Right hindlimb (tissue), 1 donor: ENCODE results near the gene OVAAL.
"Not testable (repeated sequence)": the region's sequence is repeated elsewhere in the genome, so short reads cannot be mapped to it uniquely, and the experiment has no call there.

Experiments used
- DNase-seq: peaks from one replicate; pipeline ENCODE4 v3.0.0-alpha.2; 2018

Gene OVAAL

DNA sequence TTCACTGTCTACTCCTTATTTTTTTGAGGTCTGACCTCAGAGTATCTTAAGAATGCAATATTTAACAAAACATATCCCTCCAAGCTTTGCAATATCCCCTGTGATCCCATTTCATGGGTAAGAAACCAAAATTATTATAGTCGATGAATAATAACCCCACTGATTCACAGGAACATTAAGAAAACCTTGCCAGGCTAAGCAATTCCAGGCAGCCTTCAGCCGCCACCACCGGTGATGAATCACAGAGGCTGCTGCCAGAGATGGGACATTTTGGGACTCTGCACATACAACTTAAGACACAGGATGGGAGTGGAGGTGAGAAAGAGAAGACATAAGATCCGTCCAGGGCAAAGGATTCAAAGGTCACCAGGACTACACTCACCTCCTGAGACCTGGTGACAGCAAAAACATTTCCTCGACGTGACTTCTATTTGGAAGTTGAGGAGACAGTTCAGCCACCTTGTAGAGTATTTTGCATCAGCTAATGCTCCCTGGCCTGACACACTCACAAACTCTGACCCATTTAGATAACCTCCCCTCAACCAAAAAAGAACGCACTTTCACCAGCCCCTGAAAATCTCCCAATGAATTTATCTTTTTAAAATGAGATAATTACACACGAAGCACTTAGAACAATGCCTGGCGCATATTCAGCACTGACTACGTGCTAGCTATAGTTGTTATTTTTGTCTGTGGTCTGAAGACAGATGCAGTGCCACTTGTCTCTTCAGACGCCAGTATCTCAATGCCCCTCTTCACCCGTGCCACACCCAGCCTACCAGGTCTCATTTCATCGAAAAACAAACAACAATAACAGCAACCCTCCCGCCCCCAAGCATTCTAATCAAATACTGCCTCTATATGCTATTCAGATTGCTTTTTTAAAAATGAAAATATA lies 17.8 kb upstream of the OVAAL start:
- no peak for DNase-seq

DNA sequence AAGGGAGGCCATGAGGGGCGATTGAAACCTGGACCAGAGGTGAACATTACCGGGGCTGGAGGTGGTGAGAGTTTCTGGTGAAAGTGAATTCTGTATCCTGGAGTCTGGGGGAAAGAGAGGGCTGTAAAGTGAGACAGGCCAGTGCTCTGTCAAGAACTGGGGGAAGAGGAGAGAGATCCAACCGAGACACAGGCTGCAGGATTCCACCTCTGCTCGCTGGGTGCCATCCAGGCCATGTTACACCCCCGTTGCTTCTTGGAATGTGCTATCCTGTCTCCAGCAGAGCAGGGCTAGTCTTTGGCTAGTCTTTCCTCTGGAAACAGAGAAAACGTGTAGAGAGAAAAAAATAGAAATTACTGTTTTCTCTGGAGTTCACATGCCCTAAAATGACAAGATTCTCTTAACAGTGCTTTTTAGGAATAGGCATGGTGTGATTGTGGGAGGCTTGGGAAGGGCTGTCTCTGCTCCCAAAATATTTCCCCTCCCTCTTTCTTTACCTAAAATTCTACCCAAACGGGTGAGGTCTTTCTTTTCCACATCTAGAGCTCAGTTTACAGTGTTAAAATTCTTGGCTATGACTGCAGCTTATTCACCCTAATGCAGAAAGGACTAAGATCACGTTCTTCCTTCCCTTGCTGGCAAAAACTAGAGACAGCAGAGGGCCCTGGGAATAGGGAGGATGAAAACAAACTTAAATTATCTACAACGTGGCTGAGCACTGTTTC lies 16.5 kb upstream of the OVAAL start:
- DNase-seq, result peak; percentile 33

DNA sequence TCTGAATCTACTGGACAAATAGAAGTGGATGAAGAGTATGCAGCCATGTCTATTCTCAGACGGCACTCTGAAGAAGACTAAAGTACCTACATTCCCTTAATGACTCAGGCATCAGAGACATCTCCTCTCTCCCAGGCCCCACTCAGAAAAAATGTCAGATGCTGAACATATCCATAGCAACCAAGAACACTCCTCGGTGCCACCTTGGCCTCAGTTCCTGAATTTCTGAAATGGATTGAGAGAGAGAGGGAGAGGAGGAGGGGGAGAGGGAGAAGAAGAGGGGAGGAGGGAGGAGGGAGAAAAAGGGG lies 16.0 kb upstream of the OVAAL start:
- DNase-seq, result no peak

DNA sequence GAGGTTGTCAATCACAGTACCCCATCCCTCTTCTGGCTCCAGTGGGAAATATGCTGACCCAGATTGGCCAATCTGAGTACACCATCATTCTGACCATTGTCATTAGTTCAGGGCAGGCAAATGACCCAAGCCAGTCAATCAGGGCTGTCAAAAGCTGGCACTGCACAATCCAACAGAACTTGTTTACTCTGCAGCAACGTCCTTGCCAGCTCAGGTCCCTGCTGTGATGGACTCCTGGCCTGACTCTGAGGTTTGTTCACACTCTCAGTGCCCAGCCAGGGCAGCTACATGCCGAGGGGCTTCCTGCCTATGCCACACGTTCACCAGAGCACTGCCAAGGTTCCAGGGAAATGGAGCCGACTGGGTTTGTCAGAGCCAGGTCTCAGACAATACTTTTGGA lies 14.7 kb upstream of the OVAAL start:
- no peak for DNase-seq

DNA sequence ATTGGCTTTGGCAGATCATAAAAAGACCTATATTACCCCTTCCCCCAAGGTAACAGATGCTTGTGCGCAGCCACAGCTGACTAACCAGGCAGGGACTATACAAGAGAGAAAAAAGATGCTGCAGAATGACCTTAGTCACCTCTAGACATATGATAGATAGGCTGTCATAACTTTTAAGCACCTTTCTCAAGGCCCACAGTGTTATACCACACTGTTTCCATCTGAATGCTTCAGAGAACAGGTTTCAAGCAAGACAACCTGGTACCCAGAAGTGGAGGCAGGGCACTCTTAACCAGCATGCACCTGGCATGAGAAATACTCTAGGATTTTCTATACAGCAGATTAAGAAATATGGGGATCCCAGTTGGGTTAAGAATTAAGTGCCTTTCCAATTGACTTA lies 12.8 kb upstream of the OVAAL start:
- DNase-seq, result no peak

DNA sequence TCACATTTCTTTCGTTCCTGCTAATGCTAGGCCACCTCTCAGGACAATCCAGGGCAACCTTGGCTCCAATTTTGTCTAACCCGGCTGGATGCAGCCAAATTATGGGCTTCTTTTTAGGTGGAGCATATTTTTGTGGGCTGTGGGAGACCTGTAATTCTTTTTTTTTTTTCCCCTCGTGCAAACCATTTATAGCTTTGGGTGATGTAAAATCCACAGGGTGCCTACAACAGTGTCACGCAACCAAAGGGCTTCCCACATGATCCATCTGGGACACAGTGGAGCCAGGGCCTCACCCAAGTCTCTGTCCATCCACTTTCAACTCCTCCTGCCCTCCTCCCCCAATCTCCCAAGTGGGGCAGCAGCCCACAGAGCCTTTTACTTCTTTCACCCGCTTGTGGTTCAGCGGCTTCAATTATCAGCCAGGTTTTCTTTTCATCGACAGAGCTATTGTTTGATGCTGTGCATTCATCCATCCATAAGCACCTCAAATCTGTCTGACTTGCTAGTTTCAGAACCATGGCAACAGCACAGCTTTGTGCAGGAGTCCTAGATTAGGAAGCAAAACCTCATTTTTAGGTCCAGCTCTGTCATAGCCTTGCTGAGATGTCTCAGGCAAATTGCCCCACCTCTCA lies 10.0 kb upstream of the OVAAL start:
- DNase-seq, result no peak

DNA sequence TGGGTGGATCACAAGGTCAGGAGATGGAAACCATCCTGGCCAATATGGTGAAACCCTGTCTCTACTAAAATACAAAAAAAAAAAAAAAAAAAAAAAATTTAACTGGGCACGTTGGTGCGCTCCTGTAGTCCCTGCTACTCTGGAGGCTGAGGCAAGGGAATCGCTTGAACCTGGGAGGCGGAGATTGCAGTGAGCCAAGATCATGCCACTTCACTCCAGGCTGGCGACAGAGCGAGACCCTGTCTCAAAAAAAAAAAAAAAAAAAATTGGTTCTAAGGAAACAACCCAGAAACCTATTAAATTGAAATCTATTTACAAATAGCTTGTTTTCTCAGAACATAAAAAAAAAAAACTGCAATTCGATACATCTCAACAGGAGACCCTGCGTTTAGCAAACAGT lies 9.0 kb upstream of the OVAAL start:
- DNase-seq, result not testable (repeated sequence)

DNA sequence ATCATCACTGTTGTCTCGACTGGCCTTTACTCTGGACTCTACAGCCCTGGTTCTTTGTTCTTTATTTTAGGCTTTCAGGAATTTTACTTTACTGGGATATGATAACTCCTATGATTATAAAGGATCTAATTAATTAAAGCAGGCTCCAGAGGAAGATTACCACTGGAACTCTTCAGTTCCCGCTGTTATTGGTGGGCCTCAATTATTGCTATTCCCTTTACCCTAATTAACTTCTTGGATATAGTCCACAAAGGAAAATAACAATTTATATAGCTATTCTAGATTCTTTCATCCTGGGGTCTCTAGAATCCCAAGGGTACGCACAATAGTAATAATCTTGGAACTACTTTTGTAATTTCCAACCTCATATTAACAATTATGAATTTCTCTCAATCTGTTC lies 8.5 kb upstream of the OVAAL start:
- DNase-seq, result no peak

DNA sequence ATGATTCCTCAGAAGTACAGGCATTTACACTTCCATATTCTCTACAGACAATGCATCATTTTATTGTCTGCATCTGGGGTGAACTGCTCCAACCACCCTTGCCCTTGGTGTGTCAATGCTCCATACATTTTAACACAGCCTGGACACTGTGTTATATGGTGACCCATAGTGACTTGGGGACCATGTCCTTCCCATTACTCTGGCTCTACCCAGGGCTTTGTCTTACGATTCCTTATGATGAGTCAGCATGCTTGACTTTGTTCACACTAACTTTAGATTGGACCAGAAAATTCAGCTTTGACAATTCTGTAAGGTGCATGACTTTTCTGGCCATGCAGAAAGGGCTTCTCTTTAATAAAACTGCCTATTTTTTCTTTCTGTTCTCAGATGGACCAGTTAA lies 6.8 kb upstream of the OVAAL start:
- DNase-seq, result no peak

DNA sequence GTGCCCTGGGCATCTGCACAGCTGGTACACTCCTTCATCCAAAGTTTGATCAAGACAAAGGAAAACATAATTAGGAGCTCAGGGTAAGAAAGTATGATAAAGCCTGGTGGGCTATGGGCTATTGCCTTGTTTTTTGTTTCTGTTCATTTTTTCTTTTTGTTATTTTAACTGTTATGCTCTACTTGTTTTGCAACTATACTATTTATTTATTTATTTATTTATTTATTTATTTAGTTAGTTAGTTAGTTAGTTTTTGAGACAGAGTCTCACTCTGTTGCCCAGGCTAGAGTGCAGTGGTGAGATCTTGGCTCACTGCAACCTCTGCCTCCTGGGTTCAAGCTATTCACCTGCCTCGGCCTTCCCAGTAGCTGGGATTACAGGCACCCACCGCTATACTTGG lies 5.7 kb upstream of the OVAAL start:
- not testable (repeated sequence) for DNase-seq

DNA sequence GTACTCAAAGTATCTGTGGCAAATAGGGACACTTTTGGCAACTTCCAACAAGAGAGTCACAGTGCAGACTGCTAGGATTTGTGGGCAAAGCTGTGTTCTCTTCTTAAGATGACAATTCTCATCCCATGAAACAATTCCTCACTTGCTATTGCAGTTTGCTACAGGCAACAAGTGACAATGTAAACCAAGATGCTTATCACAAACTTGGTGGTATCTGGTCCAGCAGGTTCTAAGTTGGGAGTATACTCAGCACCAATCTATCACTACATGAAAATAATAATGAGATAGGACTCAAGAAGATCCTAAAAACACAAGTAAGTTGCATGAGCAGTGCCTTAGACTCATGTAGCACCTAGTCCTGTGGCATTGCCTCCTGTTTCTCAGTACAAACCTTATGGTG lies 3.4 kb upstream of the OVAAL start:
- no peak for DNase-seq

DNA sequence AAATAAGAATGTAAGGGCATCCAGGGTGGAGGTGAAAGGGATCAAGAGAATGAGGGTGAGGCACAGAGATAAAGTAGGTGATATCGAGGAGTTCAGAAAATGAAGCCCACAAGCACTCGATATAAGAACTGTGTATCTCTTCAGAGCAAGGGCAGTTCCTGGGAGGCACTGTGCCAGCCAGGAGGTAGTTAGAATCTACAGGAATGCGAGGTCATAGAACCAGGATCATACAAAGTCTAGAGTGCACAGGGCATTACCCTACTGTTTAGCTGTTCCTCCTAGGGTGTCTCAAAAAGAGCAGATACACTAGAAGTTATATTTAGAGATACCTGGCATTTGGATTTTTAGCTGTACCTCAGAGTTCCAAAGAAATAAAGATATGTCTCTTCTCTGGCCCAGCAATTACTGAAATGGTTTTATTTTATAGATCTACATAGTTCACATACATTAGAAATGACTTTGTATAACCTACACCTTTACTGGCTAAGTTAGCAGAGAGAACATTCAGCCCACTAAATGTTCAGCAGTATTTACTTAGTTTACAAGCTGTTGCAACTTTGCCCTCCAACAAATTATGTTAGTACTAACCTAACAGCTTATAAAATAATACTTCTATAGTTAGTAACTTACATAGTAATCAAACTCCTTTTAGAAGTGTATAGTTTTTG lies 1.6 kb downstream of the OVAAL start:
- DNase-seq, result no peak

DNA sequence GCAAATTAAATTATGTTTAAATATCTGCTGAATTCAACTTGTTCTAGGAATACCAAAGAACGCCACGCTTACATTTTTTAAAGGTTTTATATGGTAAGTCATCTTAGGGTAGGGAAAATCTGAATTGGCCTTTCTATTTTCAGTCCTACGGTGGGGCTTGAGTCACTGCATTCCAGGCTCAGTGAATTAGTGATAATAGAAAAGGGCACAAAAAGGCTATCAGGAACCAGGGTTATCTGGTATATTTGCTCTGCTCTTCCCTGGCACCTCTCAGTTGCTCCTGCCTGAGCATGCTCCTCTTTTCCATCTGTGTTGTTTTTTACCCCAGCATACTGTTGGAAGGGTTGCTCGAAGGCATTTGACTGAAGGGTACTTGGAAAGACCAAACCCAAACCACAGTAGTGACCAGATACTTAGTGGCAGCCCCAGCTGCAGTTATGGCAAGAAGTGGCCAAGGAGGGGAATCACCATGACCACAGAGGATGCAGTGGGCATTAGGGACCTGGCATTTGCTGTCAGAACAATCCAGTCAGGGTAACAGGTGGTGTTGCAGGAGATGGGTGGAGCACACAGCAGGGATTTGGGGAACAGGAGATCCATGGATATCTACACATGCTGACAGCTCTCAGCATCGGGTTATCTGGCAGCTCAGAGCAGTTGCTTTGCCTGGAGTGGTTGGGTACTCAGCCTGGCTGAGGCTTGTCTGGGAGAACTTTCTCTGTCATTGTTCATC lies 2.3 kb downstream of the OVAAL start:
- DNase-seq, result no peak

DNA sequence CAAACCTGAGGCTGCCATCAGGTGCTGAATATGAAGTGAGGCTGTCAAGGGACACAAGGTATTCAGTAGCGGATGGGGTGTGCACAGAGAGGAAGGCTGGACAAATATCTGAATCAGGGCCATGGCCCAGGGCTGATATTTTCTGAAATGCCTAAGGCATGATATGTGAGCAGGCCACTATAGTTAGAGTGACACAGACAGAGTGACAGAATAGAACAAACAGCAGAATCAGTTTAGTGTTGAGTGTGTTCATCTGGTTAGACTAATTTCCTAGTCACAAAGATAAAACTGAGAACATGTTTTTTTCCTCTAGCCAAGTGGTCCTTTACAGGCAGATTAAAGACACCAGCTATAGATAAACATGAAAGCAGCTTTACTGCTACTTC lies 3.9 kb downstream of the OVAAL start:
- no peak for DNase-seq

DNA sequence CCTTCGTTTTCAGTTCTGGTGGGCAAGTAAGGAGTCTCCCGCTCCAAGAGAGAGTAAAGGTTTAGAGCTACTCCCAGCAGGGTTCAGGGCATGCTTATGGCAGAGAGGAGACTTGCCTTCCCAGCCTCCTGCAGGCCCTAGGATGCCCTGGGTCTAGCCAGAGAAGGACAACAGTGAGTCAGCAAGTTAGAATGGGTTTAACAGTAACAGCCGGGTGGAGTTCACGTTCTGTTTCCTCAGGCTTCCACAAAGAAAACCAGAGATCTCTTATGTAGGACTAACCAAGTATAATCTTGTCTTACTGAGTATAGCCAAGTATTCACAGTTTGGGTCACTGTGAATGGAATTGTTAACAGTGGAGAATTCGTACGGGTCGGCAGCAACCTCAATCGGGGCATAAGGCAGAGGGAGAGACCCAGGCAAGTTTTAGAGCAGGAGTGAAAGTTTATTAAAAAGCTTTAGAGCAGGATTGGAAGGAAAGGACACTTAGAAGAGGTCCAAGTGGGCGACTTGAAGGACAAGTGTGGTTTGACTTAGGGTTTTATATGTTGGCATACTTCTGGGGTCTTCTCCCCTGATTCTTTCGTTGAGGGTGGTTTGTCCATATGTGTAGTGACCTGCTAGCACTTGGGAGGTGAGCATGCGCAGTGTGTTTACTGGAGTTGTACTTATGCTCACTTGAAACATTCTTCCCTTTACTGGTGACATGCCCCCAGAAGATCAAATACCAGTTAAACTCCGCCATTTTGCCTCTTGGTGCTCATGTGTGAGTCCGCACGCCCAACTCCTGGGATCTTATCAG lies 4.5 kb downstream of the OVAAL start:
- DNase-seq, result no peak

DNA sequence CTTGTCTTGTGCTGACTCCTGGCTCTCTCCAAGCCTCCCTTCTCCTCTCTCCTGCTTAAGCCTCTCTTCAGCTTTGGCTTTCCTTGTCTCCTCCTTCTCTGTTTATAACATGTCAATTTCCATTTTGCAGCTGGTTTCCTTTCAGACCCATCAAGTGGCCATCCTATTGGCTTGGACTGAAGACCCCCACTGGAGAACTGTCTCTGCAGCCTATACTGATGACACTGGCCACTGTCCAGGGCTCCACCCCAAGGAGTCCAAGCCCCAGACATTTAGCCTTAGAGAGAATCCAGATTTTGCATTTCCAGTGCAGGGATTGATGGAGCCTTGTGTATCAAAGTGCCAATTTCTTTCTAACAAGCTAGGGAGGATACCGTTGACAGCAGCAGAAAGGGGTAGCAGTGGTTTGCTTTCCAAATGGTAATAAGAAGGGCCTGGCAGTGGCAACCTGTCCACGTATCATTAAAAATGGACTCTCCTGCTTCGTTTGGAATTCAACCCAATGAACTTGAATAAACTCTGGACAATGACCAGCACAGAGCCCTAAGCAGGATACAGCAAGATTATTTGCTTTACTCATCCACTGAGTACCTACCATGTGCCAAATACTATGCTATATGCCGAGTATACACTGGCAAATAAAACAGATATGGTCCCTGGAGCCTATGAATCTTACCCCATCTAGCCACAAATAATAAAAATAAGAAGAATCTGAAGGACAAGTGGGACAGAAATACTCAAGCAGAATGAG lies 6.5 kb downstream of the OVAAL start:
- no peak for DNase-seq

DNA sequence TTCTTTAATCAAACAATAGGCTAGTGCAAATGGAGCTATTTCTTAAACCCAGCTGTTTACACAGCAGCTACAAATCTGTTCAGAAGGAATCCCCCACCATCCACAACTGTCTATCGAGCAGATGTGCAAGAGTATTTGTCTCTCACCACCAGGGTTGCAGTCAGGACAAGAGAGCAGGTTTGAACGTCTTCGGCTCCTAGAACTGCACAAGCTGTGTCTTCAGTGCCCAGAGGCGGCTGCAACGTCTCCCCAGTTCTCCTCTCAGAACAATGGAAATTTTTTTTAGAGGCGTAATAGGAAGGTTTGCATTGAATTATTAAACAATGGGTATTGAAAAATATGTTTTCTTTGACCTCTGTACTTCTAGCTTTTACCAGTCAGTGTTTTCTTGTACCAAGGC lies 7.3 kb downstream of the OVAAL start:
- DNase-seq, result no peak

DNA sequence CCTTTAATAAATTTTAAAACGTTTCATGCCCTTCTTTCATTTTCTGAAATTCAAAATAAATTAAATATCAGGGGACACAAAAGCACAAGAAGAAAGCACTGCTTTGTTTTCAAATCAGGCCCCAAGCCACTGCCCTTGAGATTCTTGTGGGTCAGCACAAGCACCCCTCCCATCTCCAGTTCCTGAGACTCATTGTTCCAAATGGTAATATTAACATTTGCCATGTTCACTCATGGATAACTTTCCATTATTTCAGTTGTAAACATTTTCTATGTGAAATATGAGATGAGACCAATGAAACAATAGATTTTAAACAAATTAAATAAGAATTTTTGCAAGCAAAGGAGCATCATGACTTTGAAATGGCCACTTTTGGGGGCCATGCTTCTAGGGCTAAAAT lies 7.7 kb downstream of the OVAAL start:
- DNase-seq, result no peak

DNA sequence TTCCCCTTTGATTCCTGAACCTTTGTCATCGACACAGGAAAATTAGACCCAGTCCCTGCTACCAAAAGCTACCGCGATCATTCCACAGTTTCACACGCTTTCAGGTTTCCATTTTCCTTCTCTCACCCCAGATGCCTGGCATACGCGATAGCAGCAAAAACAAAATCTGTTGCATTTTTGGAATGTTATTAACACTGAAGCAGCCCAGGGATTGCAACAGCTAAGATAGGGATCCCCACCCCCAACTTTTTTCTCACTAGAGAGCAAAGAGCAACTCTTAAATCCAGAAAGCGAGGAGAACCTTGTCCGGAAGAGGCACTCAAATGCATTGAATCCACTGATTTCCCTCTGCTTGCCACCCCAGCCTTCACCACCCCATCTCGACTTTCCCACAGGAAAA lies 8.9 kb downstream of the OVAAL start:
- no peak for DNase-seq

DNA sequence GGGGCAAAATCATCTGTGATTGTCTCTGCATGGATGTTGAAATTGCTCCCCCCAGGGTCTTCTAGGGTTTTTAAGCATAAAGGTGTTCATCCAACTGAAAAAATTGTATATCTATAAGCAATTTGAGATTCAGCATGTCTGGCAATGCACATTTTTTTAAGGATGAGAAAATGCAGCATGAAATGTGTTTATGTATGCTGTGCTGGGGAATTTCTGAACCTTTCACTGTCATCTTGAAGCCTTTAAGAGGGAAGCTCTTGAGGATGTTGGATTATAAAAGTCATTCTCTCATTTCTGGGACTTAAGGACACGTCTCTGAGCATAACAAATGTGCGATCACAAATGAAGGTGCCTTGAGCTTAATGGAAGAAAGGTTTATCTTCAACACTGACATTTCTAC lies 9.4 kb downstream of the OVAAL start:
- DNase-seq, result no peak
